HG02798 (cell line): Measurements from ENCODE around the gene FAXDC2.

Source experiments
- ATAC-seq: cut with Tn5 transposase; IDR thresholded peaks from one replicate; pipeline ENCODE4 v1.9.1; 2021; ENCODE audit warnings: mild to moderate bottlenecking; ENCODE audit not compliant: unreplicated experiment, poor library complexity

FAXDC2 gene

GRCh38 chr5:154802050-154802449, 48.4 kb downstream of the FAXDC2 start:
- no peak for ATAC-seq

GRCh38 chr5:154801083-154801482, 49.3 kb downstream of the FAXDC2 start:
- no peak for ATAC-seq

DNA sequence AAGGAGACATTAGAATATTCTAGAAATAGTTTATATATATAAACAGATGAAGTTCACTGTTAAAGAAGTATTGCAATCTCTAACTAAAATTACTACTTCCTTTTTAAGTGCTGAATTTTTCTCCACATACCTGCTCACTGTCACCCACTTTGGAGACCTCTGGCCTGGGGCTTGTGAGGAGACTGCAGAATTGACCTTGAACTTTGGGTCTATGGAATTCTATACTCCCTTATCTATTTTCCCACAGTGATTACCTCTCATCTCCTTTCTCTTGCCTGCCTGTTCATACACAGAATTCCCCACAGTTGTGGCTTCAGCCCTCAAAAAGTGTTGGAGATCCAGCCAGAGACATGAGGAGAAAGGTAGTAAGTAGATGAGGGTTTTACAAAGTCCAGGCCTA, 49.8 kb downstream of the FAXDC2 start:
- ATAC-seq = no peak

- ATAC-seq = no peak
Observed at GRCh38 chr5:154797762-154798161, 52.6 kb downstream of the FAXDC2 start.

- no peak for ATAC-seq
Observed at GRCh38 chr5:154795235-154795596, 55.2 kb downstream of the FAXDC2 start.

- no peak for ATAC-seq
Observed at GRCh38 chr5:154794525-154795234, 55.7 kb downstream of the FAXDC2 start.

- ATAC-seq = no peak
Observed at GRCh38 chr5:154793599-154794524, 56.5 kb downstream of the FAXDC2 start.

DNA sequence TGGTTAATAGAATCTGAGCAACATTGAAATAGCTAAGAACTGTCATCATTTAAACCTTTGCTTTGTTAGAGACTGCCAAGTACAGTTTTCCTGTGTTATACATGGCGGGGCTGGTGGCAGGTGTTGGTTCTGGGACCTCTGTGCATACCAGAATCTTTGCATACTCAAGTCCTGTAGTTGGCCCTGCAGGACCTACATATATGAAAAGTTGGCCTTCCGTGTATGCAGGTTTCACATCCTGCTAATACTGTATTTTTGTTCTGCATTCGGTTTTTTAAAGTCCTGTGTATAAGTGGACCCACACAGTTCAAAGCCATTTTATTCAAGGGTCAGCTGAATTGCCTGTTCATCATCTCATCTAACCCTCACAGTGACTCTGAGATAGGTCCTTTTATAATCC, 58.9 kb downstream of the FAXDC2 start:
- peak; percentile 76 for ATAC-seq

DNA sequence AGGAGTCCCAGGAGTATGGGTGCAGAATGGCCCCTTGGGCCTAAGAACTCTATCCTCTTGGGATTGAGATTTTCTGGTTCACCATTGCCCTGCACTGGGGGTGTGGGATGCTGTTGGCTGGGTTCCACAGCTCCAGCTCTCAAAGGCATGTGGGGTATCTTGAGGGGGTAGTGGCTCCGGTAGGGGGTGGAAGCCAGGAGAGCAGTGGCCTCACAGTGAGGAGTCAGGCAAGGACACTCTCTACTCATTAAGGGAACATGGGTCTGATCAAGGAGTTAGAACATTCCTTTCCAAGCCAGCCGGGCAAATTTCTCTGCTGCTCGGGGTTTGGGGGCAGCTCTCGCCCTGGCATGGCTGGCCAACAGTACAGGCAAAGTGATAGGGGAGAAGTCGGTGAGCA, 62.2 kb downstream of the FAXDC2 start:
- no peak for ATAC-seq

- ATAC-seq = no peak
Observed at GRCh38 chr5:154786414-154786813, 64.0 kb downstream of the FAXDC2 start.

DNA sequence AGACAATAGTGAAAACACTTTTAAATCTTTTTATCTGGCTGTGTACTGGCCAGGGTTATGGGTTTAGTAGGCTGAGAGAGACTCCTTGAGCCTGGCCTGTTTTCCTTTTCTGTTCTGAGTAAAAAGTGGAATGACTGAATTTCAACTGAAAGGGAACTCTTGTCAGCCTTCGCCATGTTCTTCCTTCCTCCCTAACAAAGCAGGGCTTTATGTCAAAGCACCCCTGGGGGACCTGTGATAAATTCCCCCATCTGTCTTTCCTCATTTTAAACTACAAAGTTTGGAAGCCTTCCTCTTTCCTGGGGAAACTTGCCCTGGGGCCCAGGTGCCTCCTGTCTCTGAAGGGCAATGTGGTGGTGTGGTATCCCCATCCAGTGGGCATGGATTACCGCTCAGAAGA, 65.5 kb downstream of the FAXDC2 start:
- ATAC-seq = no peak

DNA sequence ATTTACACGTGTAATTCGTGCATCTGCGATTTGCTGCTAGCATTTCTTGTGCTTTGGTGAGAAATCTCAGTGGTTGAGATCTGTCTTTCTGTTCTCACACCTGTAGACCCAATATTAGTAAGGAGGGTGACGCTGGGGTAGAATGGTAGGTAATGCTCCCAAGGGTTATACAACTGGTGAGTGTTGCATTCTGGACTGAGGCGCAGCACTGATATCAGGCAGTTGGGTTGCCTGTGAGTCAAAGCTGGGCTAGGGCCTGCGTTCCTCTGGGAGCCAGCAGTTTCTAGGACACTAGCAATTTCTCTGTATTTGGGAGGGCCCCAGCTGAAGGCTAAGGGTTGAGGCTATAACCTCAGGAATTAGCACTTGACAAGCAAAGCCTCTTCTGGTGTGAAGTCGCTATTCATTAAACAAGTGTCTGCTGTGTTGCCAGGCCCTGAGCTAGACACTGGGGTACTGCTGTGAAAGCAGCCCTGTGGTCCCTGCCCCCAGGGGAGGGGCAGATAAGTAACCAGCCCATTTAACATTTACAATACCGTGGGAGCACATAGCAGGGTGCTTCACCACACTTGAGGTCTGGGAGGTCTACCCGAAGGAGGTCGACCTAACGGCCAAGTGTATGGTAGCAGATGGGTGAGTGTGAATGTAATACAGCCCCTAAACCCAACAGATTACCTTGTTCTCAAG, 66.5 kb downstream of the FAXDC2 start:
- peak; percentile 78 for ATAC-seq

GRCh38 chr5:154782812-154783592, 67.4 kb downstream of the FAXDC2 start:
- ATAC-seq = peak; percentile 15

DNA sequence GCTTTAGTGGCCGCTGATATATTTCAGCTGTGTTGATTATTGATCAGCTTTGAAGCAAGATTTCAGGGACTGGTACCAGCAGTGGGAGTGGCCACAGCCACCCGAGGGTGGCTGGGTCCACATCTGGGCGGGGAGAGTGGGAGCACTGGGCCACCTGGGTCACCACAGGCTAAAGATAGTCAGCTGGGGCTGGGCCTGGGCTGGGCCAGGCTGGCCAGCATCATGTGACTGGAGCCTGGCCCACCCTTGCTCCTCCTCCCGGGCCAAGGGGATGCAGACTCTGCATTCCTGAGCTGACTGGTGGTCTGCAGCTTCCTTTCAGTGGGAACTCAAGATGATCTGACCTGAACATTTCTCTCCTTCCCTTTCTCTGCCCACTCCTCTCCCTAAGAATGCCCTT, 68.1 kb downstream of the FAXDC2 start:
- ATAC-seq = no peak

- ATAC-seq = no peak
Observed at GRCh38 chr5:154780128-154780527, 70.3 kb downstream of the FAXDC2 start.

DNA sequence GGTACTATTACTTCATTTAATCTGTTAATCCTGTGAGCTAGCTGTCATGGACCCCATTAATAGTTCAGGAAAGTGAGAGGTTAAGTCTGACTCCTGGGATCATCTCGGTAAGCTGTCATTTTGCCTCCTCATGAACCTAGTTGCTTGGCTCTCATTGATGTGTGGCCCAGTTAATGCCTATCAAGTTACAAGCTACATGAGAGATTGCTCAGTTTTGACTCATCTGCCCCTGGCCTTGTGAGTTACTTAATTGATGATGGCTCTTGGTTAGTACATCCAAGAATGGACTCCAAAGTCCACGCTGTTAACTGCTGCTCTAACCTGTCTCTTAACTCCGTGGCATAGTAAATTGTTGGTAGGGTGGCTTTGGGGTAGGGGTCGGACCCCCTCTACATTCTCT, 71.3 kb downstream of the FAXDC2 start:
- ATAC-seq = no peak

DNA sequence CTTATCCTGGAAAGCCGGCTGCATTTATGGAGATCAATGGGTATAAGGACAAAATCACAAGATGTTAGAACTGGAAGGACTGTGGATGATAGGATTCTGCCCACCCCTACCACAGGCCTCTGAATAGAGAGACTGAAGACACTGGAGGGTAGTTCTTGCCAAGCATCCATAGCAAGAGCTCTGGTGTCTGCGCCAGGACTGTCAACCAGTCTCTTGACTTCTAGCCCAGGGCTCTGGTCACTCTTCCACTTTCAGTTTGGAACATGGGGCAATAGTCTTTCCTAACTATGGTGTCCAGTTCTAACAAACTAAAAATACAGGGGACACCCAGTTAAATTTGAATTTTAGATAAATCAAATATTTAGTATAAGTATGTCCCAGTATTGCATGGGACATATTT, 71.9 kb downstream of the FAXDC2 start:
- ATAC-seq = no peak

GRCh38 chr5:154776167-154776566, 74.2 kb downstream of the FAXDC2 start:
- ATAC-seq = no peak

- ATAC-seq = no peak
Observed at GRCh38 chr5:154773326-154773725, 77.1 kb downstream of the FAXDC2 start.

- ATAC-seq = no peak
Observed at GRCh38 chr5:154771383-154771901, 79.0 kb downstream of the FAXDC2 start.
